ENCODE measurements around the gene PMM2. TPM values are rescaled to one million over a fixed set of nuclear protein-coding genes. Genes with fewer than 3 reads are reported as not detected.

Gene PMM2
- total RNA-seq, 1 experiment from 2014 or later: 35.2 TPM

- H3K4me1 ChIP-seq (ENCODE audit: insufficient read depth, low read length): no peaks in the 10 kb centered on the region
- no peak for DNase-seq
- no TSS peak for BruUV-seq (replicated peaks)
- H3K27ac ChIP-seq (ENCODE audit: low read length): no peak overlapping the region
- no peaks in the 10 kb centered on the region for H3K36me3 ChIP-seq (ENCODE audit: low read depth, low read length)
- intact Hi-C loops (cut with micrococcal nuclease): no loop called here
- no peaks in the 10 kb centered on the region for H3K27me3 ChIP-seq (ENCODE audit: low read length)
- no peak overlapping the region for H2AFZ ChIP-seq (ENCODE audit: low read length)
- no peaks in the 10 kb centered on the region for H3K9me3 ChIP-seq (ENCODE audit: low read length)
- no peaks in the 10 kb centered on the region for H3K79me2 ChIP-seq (ENCODE audit: low read length)
- ChIA-PET CTCF (no interaction called here), POLR2A (ENCODE audit: unreplicated experiment) (no interaction called here)
- no peak overlapping the region for H3K9ac ChIP-seq (ENCODE audit: low read length)
- no peak overlapping the region for H3K4me3 ChIP-seq (ENCODE audit: low read length)
- H3K4me2 ChIP-seq (ENCODE audit: low read length): no peak overlapping the region
- TF ChIP-seq CTCF (conservative IDR thresholded peaks at IDR 0.05; ENCODE audit: low read depth, low read length): no peak
- TF ChIP-seq EZH2phosphoT487 (IDR thresholded peaks at IDR 0.05; ENCODE audit: borderline replicate concordance, low read length): no peak
- no peak for TF ChIP-seq EZH2 (IDR thresholded peaks at IDR 0.05; ENCODE audit: low read length, unreplicated experiment)
- no peaks in the 10 kb centered on the region for H3F3A ChIP-seq (ENCODE audit: low read length, unreplicated experiment)
- no peak for ATAC-seq
- no peaks in the 10 kb centered on the region for H3K9me2 ChIP-seq (replicated peaks; ENCODE audit: low read length)
- no peaks in the 10 kb centered on the region for H4K20me1 ChIP-seq (ENCODE audit: low read length)
Observed at GRCh38 chr16:8788578-8789172, 9.0 kb upstream of the PMM2 start.

- H3K9me2 ChIP-seq (replicated peaks; ENCODE audit: low read length): no peaks in the 10 kb centered on the region
- no peak overlapping the region for H3K9ac ChIP-seq (ENCODE audit: low read length)
- peaks cover 24% of the 10 kb centered on the region for H3K4me1 ChIP-seq (ENCODE audit: insufficient read depth, low read length)
- H3F3A ChIP-seq (ENCODE audit: low read length, unreplicated experiment): no peaks in the 10 kb centered on the region
- ChIA-PET POLR2A (ENCODE audit: unreplicated experiment) (no interaction called here), CTCF (no interaction called here)
- H3K4me2 ChIP-seq (ENCODE audit: low read length): 0 out of 2 replicates have a peak overlapping the region, but pooled peaks have one; percentile 100
- no peaks in the 10 kb centered on the region for H3K36me3 ChIP-seq (ENCODE audit: low read depth, low read length)
- H3K27me3 ChIP-seq (ENCODE audit: low read length): no peaks in the 10 kb centered on the region
- H3K79me2 ChIP-seq (ENCODE audit: low read length): peaks cover 51% of the 10 kb centered on the region
- no peak for TF ChIP-seq EZH2 (IDR thresholded peaks at IDR 0.05; ENCODE audit: low read length, unreplicated experiment)
- no peak for TF ChIP-seq CTCF (conservative IDR thresholded peaks at IDR 0.05; ENCODE audit: low read depth, low read length)
- TF ChIP-seq EZH2phosphoT487 (IDR thresholded peaks at IDR 0.05; ENCODE audit: borderline replicate concordance, low read length): no peak
- H2AFZ ChIP-seq (ENCODE audit: low read length): no peak overlapping the region
- H3K27ac ChIP-seq (ENCODE audit: low read length): no peak overlapping the region
- H3K9me3 ChIP-seq (ENCODE audit: low read length): no peaks in the 10 kb centered on the region
- ATAC-seq (no peak), DNase-seq (no peak)
- H3K4me3 ChIP-seq (ENCODE audit: low read length): no peak overlapping the region
- 0 out of 2 replicates have a peak, but pooled peaks cover 4% of the 10 kb centered on the region for H4K20me1 ChIP-seq (ENCODE audit: low read length)
- intact Hi-C loops (cut with micrococcal nuclease): loop anchor here (5.0 kb wide), 1 partner anchor 72 kb away; the partner anchor contains the start of gene CARHSP1
- BruUV-seq (replicated peaks): no TSS peak
Observed at GRCh38 chr16:8795091-8795490, 2.5 kb upstream of the PMM2 start.

- Histone ChIP-seq H3K79me2 (ENCODE audit: low read length) (peaks cover 58% of the 10 kb centered on the region), H3K4me2 (ENCODE audit: low read length) (peak overlapping the region; percentile 100), H3K27me3 (ENCODE audit: low read length) (no peaks in the 10 kb centered on the region), H3K9ac (ENCODE audit: low read length) (no peak overlapping the region), H3K27ac (ENCODE audit: low read length) (no peak overlapping the region), H3K4me3 (ENCODE audit: low read length) (no peak overlapping the region), H3K36me3 (ENCODE audit: low read depth, low read length) (no peaks in the 10 kb centered on the region), H2AFZ (ENCODE audit: low read length) (no peak overlapping the region), H3F3A (ENCODE audit: low read length, unreplicated experiment) (no peaks in the 10 kb centered on the region), H3K4me1 (ENCODE audit: insufficient read depth, low read length) (peaks cover 24% of the 10 kb centered on the region), H4K20me1 (ENCODE audit: low read length) (0 out of 2 replicates have a peak, but pooled peaks cover 5% of the 10 kb centered on the region), H3K9me3 (ENCODE audit: low read length) (no peaks in the 10 kb centered on the region), H3K9me2 (replicated peaks; ENCODE audit: low read length) (no peaks in the 10 kb centered on the region)
- intact Hi-C loops (cut with micrococcal nuclease): loop anchor here (5.0 kb wide), 1 partner anchor 71 kb away; the partner anchor contains the start of gene CARHSP1
- DNase-seq (no peak), ATAC-seq (no peak)
- BruUV-seq (replicated peaks): no TSS peak
- ChIA-PET POLR2A (ENCODE audit: unreplicated experiment) (no interaction called here), CTCF (no interaction called here)
- TF ChIP-seq EZH2 (IDR thresholded peaks at IDR 0.05; ENCODE audit: low read length, unreplicated experiment) (no peak), CTCF (conservative IDR thresholded peaks at IDR 0.05; ENCODE audit: low read depth, low read length) (no peak), EZH2phosphoT487 (IDR thresholded peaks at IDR 0.05; ENCODE audit: borderline replicate concordance, low read length) (no peak)
Observed at GRCh38 chr16:8795818-8796217, 1.8 kb upstream of the PMM2 start.
